ENCODE measurements around the gene RAB27A. TPM values are rescaled to one million over a fixed set of nuclear protein-coding genes. Genes with fewer than 3 reads are reported as not detected.

Gene RAB27A
- total RNA-seq, 2 donors from 2014 or later = 8.8 to 9.1 TPM

DNA sequence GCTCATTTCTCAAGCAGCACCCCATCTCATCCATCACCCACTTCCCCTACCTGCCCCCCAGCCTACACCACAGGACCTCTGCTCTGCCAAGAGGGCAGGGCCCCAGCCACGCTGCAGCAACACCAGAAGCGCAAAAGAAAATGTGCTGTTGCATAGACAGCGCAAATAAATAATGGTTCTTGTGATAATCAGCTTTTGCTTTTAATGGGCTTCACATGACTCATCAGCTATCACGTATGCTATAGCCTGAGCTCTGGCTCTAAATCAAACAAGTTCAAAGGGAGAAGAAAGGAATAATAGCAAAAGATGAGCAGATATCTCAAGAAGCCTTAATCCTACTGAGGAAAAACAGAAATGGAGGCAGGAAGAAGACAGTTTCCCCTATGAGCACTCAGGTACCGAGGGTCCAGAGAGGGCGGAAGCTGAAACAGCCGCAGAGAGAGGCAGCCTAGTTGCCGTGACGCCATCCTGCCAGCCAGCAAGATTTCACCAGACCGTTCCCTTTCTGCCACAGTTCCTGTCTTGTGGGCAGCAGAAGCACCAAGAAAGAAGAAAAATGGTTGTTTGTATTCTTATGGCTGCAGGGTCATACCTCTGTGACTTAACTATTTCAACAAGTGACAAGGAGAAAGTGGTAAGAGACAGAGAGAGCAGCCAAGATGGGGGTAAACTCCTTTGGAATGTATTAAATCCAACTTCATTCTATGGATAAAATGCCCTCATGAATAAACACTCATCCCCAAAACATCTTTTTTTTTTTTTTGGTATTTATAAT, 22.0 kb downstream of the RAB27A start:
- no peak overlapping the region for H3K4me3 Mint-ChIP-seq

DNA sequence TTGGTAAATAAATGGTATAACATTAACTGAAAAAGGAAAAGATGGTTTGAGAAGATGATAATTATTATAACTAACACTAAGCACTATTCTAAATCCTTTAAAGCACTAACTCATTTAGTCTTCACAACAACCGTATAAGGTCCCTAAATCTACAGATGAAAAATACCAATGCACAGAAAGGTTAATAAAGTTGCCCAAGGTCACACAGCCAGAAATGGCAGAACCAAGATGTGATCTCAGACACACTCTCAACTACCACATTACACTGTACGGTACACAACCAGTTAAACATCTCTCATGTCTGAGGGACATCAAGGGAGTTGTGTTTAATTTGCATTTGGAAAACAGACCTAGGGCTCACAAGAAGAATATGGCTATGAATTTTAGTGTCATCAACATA, 23.1 kb downstream of the RAB27A start:
- H3K9ac ChIP-seq (ENCODE audit: extremely low read depth, low read length, poor library complexity, severe bottlenecking) = no peak overlapping the region
- no peak overlapping the region for H3K27ac Mint-ChIP-seq
- WGBS, 2 experiments (ENCODE audit: insufficient coverage in 1 of 2, insufficient read length in 1 of 2) = 98% methylated on average over 2 of the region's 2 CpGs; no CpG with 5 or more reads in 1 of the 2 experiments

More for the DNA sequence above, 22.0 kb downstream of the RAB27A start:
- Histone ChIP-seq H3K27ac (ENCODE audit: low read depth, low read length) (no peak overlapping the region), H3K4me3 (ENCODE audit: low read length) (no peak overlapping the region), H3K9me3 (ENCODE audit: control insufficient read depth, low read length) (no peaks in the 10 kb centered on the region), H3K36me3 (ENCODE audit: control insufficient read depth, insufficient read depth, low read length) (no peaks in the 10 kb centered on the region), H3K27me3 (ENCODE audit: control insufficient read depth, insufficient read depth, low read length, poor library complexity, severe bottlenecking) (no peaks in the 10 kb centered on the region), H3K4me1 (ENCODE audit: control insufficient read depth, insufficient read depth, low read length) (no peaks in the 10 kb centered on the region), H3K9ac (ENCODE audit: extremely low read depth, low read length, poor library complexity, severe bottlenecking) (no peak overlapping the region)
- H3K27ac Mint-ChIP-seq = no peak overlapping the region
- H3K4me1 Mint-ChIP-seq = no peaks in the 10 kb centered on the region
- H3K9me3 Mint-ChIP-seq = no peaks in the 10 kb centered on the region
- H3K27me3 Mint-ChIP-seq (ENCODE audit: insufficient read depth) = no peaks in the 10 kb centered on the region
- H3K36me3 Mint-ChIP-seq (ENCODE audit: low read depth) = no peaks in the 10 kb centered on the region
- DNase-seq = no peak
- TF ChIP-seq, protein P1, sequence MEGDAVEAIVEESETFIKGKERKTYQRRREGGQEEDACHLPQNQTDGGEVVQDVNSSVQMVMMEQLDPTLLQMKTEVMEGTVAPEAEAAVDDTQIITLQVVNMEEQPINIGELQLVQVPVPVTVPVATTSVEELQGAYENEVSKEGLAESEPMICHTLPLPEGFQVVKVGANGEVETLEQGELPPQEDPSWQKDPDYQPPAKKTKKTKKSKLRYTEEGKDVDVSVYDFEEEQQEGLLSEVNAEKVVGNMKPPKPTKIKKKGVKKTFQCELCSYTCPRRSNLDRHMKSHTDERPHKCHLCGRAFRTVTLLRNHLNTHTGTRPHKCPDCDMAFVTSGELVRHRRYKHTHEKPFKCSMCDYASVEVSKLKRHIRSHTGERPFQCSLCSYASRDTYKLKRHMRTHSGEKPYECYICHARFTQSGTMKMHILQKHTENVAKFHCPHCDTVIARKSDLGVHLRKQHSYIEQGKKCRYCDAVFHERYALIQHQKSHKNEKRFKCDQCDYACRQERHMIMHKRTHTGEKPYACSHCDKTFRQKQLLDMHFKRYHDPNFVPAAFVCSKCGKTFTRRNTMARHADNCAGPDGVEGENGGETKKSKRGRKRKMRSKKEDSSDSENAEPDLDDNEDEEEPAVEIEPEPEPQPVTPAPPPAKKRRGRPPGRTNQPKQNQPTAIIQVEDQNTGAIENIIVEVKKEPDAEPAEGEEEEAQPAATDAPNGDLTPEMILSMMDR (conservative IDR thresholded peaks at IDR 0.05) = no peak
- 93 to 100% methylated on average over 6 to 10 of the region's 10 CpGs for whole genome bisulfite sequencing, 2 experiments (ENCODE audit: insufficient coverage in 1 of 2, insufficient read length in 1 of 2)

DNA sequence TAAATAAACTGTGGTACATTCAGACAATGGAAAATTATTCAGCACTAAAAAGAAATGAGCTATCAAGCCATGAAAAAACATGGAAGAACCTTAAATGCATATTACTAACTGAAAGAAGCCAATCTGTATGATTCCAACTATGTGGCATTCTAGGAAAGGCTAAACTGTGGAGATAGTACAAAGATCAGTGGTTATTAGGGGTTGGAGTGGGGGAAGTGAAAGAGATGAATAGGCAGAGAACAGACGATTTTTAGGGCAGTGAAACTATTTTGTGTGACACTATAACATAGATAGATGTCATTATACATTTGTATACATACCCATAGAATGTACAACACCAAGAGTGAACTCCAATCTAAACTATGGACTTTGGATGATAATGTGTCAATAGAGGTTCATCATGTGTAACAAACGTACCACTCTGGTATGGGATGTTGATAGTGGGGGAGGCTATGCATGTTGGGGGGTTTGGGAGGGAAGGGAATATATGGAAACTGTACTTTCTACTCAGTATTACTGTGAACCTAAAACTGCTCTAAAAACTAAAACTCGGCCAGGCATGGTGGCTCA, 29.0 kb downstream of the RAB27A start:
- Mint-ChIP-seq H3K4me3 (no peak overlapping the region), H3K27ac (no peak overlapping the region), H3K36me3 (ENCODE audit: low read depth) (peaks cover 8% of the 10 kb centered on the region), H3K4me1 (no peaks in the 10 kb centered on the region), H3K9me3 (peaks cover 11% of the 10 kb centered on the region), H3K27me3 (ENCODE audit: insufficient read depth) (peaks cover 3% of the 10 kb centered on the region)
- Histone ChIP-seq H3K9me3 (ENCODE audit: control insufficient read depth, low read length) (no peaks in the 10 kb centered on the region), H3K4me1 (ENCODE audit: control insufficient read depth, insufficient read depth, low read length) (no peaks in the 10 kb centered on the region), H3K27ac (ENCODE audit: low read depth, low read length) (no peak overlapping the region), H3K36me3 (ENCODE audit: control insufficient read depth, insufficient read depth, low read length) (no peaks in the 10 kb centered on the region), H3K4me3 (ENCODE audit: low read length) (no peak overlapping the region), H3K9ac (ENCODE audit: extremely low read depth, low read length, poor library complexity, severe bottlenecking) (no peak overlapping the region), H3K27me3 (ENCODE audit: control insufficient read depth, insufficient read depth, low read length, poor library complexity, severe bottlenecking) (no peaks in the 10 kb centered on the region)
- no peak for DNase-seq
- TF ChIP-seq, protein P1 (conservative IDR thresholded peaks at IDR 0.05) = no peak
- 89 to 100% methylated on average over 1 to 2 of the region's 3 CpGs for WGBS, 2 experiments (ENCODE audit: insufficient coverage in 1 of 2, insufficient read length in 1 of 2)

More for the DNA sequence above, 23.1 kb downstream of the RAB27A start:
- Mint-ChIP-seq H3K4me1 (no peaks in the 10 kb centered on the region), H3K36me3 (ENCODE audit: low read depth) (no peaks in the 10 kb centered on the region), H3K9me3 (no peaks in the 10 kb centered on the region), H3K27me3 (ENCODE audit: insufficient read depth) (no peaks in the 10 kb centered on the region), H3K4me3 (no peak overlapping the region)
- TF ChIP-seq, protein P1 (conservative IDR thresholded peaks at IDR 0.05) = no peak
- H3K36me3 ChIP-seq (ENCODE audit: control insufficient read depth, insufficient read depth, low read length) = no peaks in the 10 kb centered on the region
- H3K27ac ChIP-seq (ENCODE audit: low read depth, low read length) = no peak overlapping the region
- no peak overlapping the region for H3K4me3 ChIP-seq (ENCODE audit: low read length)
- no peaks in the 10 kb centered on the region for H3K4me1 ChIP-seq (ENCODE audit: control insufficient read depth, insufficient read depth, low read length)
- no peaks in the 10 kb centered on the region for H3K27me3 ChIP-seq (ENCODE audit: control insufficient read depth, insufficient read depth, low read length, poor library complexity, severe bottlenecking)
- no peak for DNase-seq
- H3K9me3 ChIP-seq (ENCODE audit: control insufficient read depth, low read length) = no peaks in the 10 kb centered on the region
